ES-I3 (cell line): ENCODE data around the gene DNAH1.
A peak's percentile ranks its signal among the peaks of the same experiment; 100 is the strongest.

Experiments used
- H3K36me3 ChIP-seq: 2 replicates; pipeline ENCODE4 v1.6.1; 2013; ENCODE audit warnings: mild to moderate bottlenecking, low read length, control low read depth, moderate library complexity; ENCODE audit not compliant: insufficient read depth
- H3K4me1 ChIP-seq: 2 replicates; pipeline ENCODE4 v1.6.1; 2013; ENCODE audit warnings: mild to moderate bottlenecking, control low read depth, low read length; ENCODE audit not compliant: insufficient read depth
- H3K9ac ChIP-seq: 2 replicates; pipeline ENCODE4 v1.6.1; 2013; ENCODE audit warnings: low read depth, mild to moderate bottlenecking, low read length, moderate library complexity
- H3K9me3 ChIP-seq: 2 replicates; pipeline ENCODE4 v1.6.1; 2013; ENCODE audit warnings: mild to moderate bottlenecking, low read length, moderate library complexity; ENCODE audit not compliant: control insufficient read depth, insufficient read depth

Gene DNAH1

GRCh38 chr3:52441091-52441771 lies 125.1 kb downstream of the DNAH1 start:
- no peaks in the 10 kb centered on the region for H3K36me3 ChIP-seq
- no peaks in the 10 kb centered on the region for H3K9me3 ChIP-seq
- no peak overlapping the region for H3K9ac ChIP-seq
- H3K4me1 ChIP-seq, result peaks cover 4% of the 10 kb centered on the region; the same call in 1 of the 2 replicates

- H3K36me3 ChIP-seq, result no peaks in the 10 kb centered on the region
- no peaks in the 10 kb centered on the region for H3K9me3 ChIP-seq
- peaks cover 4% of the 10 kb centered on the region; the same call in 1 of the 2 replicates for H3K4me1 ChIP-seq
- no peak overlapping the region for H3K9ac ChIP-seq
Measured at GRCh38 chr3:52441772-52442332, 125.7 kb downstream of the DNAH1 start.

GRCh38 chr3:52442409-52443267 lies 126.5 kb downstream of the DNAH1 start:
- Histone ChIP-seq H3K4me1 (peaks cover 4% of the 10 kb centered on the region; the same call in 1 of the 2 replicates), H3K36me3 (no peaks in the 10 kb centered on the region), H3K9ac (no peak overlapping the region), H3K9me3 (no peaks in the 10 kb centered on the region)

- no peaks in the 10 kb centered on the region for H3K9me3 ChIP-seq
- H3K4me1 ChIP-seq, result peaks cover 4% of the 10 kb centered on the region; the same call in 1 of the 2 replicates
- no peak overlapping the region for H3K9ac ChIP-seq
- H3K36me3 ChIP-seq, result no peaks in the 10 kb centered on the region
Measured at GRCh38 chr3:52443268-52443610, 127.1 kb downstream of the DNAH1 start.

- Histone ChIP-seq H3K9me3 (no peaks in the 10 kb centered on the region), H3K9ac (peak overlapping the region; percentile 17; the same call in 1 of the 2 replicates), H3K36me3 (no peaks in the 10 kb centered on the region), H3K4me1 (peaks cover 4% of the 10 kb centered on the region; the same call in 1 of the 2 replicates)
Measured at GRCh38 chr3:52443791-52444687, 127.9 kb downstream of the DNAH1 start.

GRCh38 chr3:52444860-52445793 lies 129.0 kb downstream of the DNAH1 start, which contains the start of gene SEMA3G:
TSS of gene SEMA3G (minus strand) at chr3:52445103. CDS start at chr3:52445027, 76 bp downstream.
- H3K36me3 ChIP-seq, result no peaks in the 10 kb centered on the region
- peaks cover 5% of the 10 kb centered on the region; the same call in 1 of the 2 replicates for H3K4me1 ChIP-seq
- no peaks in the 10 kb centered on the region for H3K9me3 ChIP-seq
- H3K9ac ChIP-seq, result peak within 1 kb of the TSS; percentile 17; the same call in 1 of the 2 replicates

- no peaks in the 10 kb centered on the region for H3K9me3 ChIP-seq
- peaks cover 11% of the 10 kb centered on the region for H3K4me1 ChIP-seq
- H3K9ac ChIP-seq, result no peak overlapping the region
- H3K36me3 ChIP-seq, result no peaks in the 10 kb centered on the region
Measured at GRCh38 chr3:52446042-52446441, 129.9 kb downstream of the DNAH1 start.

GRCh38 chr3:52446631-52447511 lies 130.8 kb downstream of the DNAH1 start:
- Histone ChIP-seq H3K9me3 (no peaks in the 10 kb centered on the region), H3K4me1 (peaks cover 11% of the 10 kb centered on the region), H3K9ac (no peak overlapping the region), H3K36me3 (no peaks in the 10 kb centered on the region)

- Histone ChIP-seq H3K4me1 (peaks cover 11% of the 10 kb centered on the region), H3K9ac (no peak overlapping the region), H3K36me3 (no peaks in the 10 kb centered on the region), H3K9me3 (no peaks in the 10 kb centered on the region)
Measured at GRCh38 chr3:52447512-52448355, 131.6 kb downstream of the DNAH1 start.
